Left colon (tissue), 2 donors: ENCODE measurements around the gene TMEM266. TPM values are rescaled to one million over a fixed set of nuclear protein-coding genes. Genes with fewer than 3 reads are reported as not detected.

Source experiments
- ATAC-seq: fragments of 200-7000 bp; cut with Tn5 transposase; one replicate; pipeline ENCODE4 v1.9.1; 2020; ENCODE audit warnings: mild to moderate bottlenecking, moderate library complexity
- DNase-seq, 2 donors: peaks; one replicate each; pipeline ENCODE4 v3.0.0-alpha.2; 2020
- intact Hi-C, 2 donors: fragments of 100-400 bp; cut with DNase I in 1 of 2; cut with micrococcal nuclease in 1 of 2; formaldehyde crosslinking; loops; one replicate each; pipeline versions ENCODE4 v1.11.2 to v1.14.0; 2022; cut with DNase I, micrococcal nuclease
- total RNA-seq, 2 donors: library from RNA; stranded (reverse); fragmentation: NEBNext Ultra II Directional; extraction: Animal tissue kit (Norgen Biotek cat#: 25700); gene quantifications; one replicate each; pipeline ENCODE4 v1.2.1, GENCODE V29; 2021
- donor health status: DM: no; HTN: no; CAD: no.
- donor health status: DM: yes; HTN: yes; CAD: no.

TMEM266 gene
- total RNA-seq, 2 donors from 2014 or later, result not detected

DNA sequence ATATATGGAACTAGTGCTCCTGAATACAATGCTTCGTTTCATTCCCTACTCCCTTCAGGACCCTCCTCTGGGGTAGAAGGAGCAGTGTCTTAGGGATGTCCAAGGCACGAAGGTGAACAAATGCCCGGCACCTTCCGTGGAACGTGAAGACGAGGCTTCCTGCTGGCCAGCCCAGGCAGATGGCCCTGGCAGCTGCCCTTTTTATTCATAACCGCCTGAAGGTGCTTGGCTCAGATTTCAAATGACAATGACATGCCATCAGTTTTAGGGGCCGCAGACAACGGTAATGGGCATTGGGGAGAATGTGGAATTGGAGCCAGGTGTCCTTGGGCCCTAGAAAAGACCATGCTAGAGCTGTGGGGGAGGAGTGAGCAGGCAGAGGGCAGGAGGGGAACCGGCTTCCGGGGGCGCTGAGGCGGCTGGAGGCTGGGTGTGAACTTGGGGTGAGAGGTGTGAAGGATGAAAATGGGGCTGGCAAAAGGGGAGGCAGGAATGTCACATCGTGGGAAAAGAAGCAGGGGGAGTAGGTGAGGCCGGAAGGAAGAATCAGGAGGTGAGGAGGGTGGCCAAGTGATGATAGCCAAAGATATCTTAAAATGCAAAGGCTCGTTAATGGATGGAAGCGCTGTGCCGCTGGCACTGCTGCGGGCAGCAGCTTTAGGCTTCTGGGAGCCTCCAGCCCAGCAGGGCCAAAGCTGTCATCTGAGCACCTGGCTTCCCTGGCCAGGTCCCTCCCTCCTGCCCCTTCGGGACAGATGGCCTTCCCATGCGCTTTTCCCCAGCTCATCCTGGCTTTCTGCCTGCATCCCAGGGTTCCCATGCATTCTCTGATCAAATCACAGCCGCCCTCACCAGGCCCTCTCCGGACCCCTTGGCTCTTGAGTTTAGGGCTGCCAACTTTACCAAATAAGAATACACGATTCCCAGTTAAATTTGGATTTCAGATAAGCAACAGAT lies 93.7 kb downstream of the TMEM266 start:
- intact Hi-C loops, result no loop called here
- DNase-seq (no peak), ATAC-seq (no peak)

DNA sequence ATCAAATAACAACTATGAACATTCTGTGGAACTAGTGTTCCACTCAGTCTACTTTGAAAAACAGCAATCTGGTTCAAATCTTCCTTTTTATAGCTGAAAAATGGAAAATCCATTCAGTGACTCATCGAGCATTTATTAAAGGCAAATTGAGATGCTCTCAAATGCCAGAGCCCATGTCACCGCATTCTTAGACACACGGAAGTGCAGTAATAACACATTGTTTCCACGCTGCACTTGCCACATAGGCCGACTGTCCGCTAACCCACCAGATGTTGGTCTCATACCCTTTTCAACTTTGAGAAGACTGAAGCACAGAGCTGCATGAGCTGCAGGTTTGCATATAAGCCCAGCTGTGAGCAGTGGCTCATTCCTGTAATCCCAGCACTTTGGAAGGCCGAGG lies 95.9 kb downstream of the TMEM266 start:
- DNase-seq (no peak), ATAC-seq (no peak)
- intact Hi-C loops, result no loop called here

DNA sequence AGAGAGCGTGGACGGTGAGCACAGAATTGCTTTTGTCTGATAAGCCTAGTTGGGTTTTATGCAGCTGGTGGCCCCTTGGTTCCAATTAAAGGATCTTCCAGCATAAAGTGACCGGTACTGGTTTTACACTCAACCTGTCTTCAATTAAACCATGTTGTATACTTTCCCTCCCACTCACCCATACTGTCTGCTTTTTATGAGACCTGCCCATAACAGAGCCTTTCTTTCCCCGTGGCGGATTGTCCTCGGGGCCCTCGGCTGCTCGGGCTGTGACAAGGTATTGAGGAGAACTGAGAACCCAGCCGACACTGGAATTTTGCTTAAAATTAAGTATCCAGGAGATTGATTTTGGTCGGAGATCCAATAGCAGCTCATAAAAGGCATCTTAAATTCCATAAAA lies 98.4 kb downstream of the TMEM266 start:
- intact Hi-C loops, result no loop called here
- ATAC-seq (no peak), DNase-seq (no peak)

DNA sequence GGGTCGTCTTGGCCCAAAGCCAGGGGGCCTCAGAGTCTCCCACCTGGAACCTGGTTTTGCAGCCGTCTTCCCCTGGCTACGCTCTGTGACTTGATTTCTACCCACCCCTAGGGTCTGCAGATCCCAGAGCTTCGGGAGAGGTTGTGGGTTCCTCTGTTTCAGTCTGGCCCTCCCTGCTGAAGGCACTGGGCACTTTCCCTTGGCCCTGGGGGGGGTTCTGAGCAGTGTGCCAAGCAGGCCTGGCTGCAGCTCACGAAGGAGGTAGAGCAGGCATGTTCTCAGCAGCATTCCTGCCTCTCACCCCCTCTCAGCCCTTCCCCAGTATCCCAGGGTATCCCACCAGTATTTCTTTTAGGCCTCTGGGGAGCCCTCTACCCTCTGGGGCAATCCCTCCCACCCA lies 99.0 kb downstream of the TMEM266 start:
- ATAC-seq (no peak), DNase-seq (no peak)
- intact Hi-C loops, result no loop called here

DNA sequence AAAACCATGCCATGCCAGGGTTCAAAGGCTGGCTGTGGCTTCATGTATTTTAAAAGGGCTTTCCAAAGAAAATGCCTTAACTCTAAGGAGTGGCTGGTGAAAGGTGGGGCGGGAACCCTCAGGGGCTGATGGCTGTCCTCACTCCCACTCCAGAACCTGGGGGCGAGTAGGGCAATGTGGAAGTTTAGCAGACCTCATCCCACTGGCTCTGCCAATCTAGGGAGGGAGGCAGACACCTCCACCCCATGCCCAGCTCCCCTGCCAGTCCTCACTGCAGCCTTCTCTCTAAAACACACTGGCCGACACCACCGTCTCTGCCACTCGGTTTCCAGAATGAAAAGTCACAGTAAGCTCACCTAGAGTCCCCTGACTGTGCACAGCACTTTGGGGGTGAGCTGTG lies 99.5 kb downstream of the TMEM266 start:
- ATAC-seq, result no peak
- intact Hi-C loops, result no loop called here

DNA sequence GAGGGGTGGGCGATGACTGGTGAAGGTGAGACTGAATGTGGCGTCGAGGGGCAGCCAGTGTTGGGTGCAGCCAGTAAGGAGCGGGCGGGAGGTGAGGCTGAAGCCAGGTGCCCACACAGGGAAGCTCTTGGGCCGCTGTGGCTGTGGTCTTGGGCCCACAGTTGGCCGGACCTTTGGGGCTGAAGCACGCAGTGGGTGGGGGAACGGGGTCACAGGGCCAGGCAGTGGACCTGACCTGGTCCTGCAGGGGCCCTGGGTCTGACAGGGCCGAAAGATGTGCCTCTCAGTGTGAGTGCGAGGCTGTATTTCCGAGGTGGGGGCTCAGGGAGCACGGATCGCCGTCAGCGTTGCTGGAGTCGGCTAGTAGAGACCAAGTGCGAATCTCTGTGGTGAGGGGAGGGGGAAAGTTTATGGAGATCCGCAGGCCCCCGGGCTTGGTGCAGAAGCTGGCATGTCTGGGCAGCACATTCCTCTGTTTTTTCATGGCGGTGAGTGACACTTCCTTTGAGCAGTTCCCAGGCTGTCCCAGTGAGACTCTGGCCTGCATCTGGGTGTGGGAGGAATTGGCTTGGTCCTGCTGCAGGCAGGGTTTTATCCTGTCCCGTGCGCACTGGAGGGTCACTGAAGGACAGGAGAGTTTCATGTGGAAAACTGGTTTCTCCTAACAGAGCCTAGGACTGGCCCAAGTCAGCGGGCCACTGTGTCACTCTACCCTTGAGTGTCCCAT lies 100.8 kb downstream of the TMEM266 start:
- ATAC-seq, result no peak
- intact Hi-C loops, result no loop called here

More for the DNA sequence above, 99.5 kb downstream of the TMEM266 start:
- DNase-seq, result no peak

DNA sequence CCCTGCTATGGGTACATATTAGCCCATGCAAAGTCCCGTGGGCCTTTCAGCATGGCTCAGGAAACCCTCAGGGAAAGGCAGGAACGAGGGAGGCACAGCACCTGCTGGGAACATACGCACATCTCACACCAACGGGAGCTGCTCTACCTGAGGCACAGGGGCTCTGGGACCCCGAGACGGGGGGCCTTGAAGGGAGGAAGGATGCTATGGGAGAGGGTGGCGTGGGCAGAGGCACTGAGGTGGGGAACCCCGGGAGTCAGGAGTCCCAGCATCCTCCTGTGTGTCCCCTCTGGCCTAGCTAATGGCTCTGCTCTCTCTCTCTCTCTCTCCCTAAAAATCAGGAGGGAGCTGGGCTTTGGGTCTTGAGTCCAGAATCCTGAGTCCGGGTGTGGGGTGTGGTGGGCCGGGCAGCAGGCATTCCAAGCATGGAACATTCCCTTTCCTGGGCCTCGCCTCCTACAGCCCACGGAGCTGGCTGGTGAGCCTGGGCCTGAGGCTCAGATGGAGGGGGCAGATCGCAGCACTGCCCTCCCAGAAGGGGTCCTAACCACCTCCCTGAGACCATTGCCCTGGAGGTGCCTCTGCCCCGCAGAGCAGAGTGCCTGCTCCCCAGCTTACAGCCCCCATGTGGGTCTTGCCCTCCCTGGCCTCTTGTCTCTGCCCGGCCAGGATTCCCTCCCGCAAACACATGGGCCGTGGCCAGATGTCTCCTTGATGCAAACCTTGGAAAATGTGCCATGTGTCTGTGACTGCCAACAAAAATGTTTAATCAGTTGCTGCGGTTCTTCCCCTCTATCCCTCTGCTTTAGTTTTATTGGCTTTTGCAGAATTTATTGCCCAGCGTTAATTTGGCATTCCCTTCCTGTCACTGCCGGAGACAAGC lies 101.6 kb downstream of the TMEM266 start:
- DNase-seq (no peak), ATAC-seq (no peak)
- intact Hi-C loops, result no loop called here

More for the DNA sequence above, 100.8 kb downstream of the TMEM266 start:
- DNase-seq, result no peak

DNA sequence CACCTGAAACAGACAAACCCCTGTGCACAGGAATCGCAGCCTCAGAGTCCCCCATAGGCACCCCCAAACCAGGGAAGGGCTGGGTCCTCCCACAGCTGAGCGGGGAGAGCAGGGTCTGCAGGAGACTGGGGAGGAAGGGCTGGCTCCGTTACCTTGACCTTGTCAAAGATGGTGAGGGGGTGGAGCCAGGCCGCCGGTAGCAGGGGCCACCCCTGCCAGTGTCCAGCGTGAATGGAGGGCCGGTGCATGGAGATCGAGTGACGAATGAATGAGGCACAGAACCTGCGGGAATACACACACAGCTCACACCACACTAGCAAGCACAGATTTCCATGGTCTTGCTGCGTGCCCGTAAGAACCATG lies 102.2 kb downstream of the TMEM266 start:
- intact Hi-C loops, result no loop called here
- DNase-seq (no peak), ATAC-seq (no peak)

DNA sequence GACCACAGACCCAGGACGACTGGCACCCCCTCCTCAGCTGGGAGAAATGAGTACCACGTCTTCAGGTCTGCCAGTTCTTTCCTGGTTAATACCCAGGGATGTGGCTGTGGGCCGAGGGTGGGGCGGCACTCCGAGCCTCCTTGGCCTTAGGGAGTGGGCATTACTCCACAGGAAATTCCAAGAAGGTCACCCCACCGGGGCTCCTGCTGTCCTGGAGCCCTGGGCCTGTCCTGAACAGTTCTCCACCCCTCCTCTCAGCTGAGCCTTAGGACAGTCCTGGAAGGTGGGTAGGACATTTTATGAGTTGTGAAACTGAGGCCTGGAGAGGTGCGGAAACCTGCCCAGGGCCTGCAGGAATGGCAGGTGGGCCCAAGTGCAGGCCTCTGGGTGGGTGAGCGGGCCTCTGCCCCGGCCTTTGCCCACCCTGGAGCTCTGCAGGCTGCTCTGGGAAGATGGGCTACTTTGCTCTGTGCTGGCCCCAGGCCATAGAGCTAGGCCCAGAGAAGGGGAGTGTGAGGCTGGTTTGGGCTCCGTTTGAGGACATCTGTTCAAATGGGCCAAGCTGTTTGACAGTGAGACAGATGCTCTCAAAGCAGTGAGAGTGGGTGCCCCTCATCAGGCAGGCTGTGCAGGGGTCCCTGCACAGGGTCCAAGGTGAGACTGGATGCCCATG lies 103.1 kb downstream of the TMEM266 start:
- ATAC-seq (no peak), DNase-seq (no peak)
- intact Hi-C loops, result no loop called here

DNA sequence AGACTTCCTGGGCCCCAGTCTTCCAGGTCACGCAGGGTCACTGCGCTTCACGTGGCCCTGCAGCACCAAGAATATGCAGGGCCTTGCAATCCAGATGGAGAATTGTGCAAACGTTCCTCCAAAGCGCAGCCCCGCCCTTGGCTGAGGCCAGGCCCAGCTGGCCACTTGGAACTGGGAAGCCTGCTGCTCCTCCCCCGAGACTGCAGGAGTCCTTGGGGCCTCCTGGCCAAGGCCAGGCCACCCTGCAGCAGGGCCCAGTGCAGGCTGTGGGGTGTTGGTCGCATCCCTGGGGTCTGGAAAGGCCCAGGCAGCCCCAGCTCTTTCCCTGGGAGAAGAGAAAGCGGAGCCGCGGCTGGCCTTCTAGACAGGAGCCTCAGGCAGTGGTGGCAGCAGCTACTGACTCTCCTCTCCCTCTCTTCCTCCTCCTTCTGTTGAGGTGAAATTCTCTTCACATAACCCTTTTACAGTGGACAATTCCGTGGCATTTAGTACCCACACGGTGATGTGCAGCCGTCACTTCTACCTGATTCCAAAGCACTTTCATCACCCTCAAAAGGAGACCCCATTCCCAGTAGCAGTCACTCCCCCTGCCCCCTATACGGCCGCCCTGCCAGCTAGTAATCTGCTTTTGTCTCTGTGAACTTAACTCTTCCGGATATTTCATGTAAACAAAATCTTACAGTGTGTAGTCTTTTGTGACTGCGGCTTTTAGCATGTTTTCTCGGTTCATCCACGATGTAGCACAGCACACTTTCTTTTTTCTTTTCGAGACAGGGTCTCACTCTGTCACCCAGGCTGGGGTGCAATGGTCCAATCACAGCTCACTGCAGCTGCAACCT lies 103.9 kb downstream of the TMEM266 start:
- ATAC-seq, result peak; percentile 43

DNA sequence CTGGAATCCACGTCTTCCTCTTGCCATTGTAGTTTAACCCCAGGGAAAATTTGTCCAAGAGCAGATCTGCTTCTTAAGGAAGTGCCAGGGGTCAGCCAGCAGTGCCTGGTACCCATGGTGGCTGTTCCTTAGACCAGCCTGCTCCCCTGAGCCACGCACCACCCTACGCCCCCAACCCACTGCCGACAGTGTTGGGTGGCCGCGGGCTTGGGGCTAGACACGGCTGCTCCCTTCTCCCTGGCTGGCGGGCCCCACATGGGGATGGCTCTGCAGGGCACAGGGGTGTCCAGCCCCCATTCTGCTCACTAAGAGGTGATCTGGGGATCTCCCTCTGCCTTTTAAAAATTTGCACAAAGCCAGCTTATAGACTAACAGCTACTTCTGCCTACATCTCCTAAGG lies 104.8 kb downstream of the TMEM266 start:
- intact Hi-C loops, result no loop called here
- ATAC-seq (no peak), DNase-seq (no peak)

More for the DNA sequence above, 103.9 kb downstream of the TMEM266 start:
- DNase-seq, result peak; percentile 44 to 64
- intact Hi-C loops, result no loop called here

DNA sequence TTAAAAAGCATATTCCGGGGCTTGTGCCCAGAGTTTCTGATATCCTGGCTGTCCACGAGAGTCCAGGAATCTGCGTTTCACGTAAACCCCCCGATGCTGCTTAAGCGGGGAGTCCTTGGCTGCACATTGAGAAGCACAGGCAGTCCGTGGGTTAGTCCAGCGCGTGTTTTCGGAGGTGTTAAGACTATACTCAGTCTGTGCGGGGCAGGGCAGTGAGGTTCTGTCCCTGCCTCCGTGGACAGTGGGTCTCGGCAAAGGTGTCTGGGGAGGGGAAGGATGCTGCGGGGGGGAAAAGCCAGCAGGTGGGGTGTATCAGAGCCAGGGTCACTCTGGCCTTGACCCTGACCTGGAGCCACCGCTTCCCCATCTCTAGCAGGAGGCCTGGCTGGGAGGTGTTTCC lies 106.2 kb downstream of the TMEM266 start:
- no peak for DNase-seq
- ATAC-seq, result no peak
- intact Hi-C loops, result no loop called here

DNA sequence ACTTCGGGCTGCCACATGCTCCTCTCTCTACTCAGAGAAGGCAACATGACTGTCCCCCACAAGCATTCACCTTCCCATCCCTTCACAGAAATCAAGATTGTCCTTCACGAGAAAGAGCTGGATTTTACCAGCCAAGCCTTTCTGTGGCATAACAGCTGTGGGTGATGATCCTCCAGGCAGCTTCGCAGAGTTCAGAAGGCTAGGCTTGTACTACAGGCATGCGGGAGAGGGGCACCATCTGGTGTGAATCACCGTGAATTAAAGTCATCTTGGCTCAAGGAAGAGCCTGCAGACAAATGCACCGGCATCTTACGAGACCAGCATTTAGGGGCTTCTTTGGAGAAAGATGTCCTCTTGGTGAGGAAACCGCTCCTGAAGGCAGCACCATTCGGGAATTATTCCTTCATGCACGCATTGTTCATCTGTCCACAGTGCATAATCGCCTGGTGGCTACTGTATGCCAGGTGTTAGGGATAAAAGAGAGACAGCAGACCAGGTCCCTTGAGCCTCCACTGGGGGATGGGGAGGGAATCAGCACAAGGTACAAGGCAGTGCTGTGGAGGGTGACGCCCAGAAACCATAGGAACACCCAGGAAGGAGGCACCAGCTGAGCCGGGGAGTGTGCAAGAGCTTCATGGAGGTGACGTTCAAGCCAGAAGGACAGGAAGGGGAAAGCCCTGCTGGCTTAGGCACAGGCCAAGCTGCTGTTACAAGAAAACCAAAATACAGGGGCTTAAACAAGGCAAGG lies 108.6 kb downstream of the TMEM266 start:
- DNase-seq (no peak), ATAC-seq (no peak)
- intact Hi-C loops, result no loop called here

DNA sequence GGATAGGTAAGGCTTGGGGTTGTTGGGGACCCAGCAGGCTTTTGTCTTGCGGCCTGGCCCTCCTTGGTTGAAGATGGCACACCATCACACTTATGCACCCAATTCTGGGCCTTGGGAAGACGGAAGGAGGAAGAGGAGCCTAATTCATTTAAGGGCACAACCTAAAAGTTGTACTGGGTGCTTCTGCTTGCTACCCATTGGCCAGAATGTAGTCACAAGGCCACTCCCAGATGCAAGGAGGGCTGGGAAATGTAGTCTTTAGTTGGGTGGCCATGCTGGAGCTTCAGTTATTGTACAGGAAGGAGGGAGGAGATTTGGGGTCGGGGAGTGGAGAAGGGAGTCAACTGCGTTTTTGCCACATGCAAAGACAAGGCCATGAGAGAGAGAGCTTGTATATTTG lies 109.2 kb downstream of the TMEM266 start:
- no peak for ATAC-seq
- DNase-seq, result no peak
- intact Hi-C loops, result no loop called here

DNA sequence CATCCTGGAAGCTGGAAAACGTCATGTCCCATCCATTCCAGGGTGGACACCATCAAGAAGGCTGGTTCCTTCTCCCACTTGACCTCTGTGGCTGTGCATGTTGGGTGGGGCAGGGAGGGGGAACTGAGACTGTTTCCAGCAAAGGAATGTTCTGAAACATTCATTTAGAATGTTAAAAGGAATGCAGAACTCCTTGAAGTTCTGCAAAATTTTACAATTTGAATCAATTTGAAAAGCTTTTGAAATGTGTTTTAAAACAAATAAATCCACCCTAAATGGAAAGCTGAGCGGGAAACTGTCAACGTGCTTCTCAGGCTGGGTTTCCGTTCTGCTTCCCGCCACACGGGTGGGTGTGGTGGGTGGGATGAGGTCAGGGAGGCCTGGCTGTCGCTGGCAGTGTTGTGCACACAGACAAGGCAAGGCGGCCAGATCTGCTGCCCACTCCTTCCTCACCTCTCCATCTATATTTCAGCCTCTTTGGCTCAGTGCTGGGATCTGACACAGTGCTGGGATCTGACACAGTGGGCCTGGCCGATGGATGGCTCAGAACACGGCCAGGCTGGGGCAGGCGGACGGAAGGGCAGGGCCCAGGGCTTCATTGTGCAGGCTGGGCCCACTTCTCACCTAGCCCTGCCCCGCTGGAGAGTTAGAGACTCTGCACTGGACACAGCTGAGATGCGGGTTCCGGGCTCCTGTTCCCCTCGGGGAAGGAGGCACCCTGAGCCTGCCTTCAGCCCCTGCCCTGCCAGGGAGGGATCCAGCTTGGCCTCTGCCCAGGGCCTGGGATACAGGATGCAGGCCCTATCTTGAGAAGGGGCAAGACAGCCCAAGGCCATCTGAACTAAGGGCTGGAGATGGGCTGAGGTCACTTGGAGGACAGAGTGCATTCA lies 110.4 kb downstream of the TMEM266 start:
- DNase-seq (no peak), ATAC-seq (no peak)
- intact Hi-C loops, result no loop called here

DNA sequence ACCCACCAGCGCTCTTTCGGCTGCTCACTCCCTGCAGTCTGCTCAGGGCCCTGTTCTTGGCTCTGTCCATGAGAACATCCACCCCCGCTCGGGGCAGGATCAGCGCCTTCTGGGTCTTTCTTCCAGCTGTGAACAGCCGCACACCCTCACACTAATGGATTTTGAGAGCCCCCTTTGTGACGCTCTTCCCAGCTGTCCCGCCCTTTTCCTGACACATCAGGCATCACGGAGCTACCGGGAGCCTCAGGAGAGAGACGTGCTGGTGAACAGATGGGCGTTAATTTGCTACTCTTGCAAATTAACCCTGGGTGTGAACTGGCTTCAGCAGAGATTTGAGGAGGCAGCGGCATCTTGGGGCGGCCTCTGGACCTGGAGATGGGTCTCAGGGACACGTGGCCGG lies 113.0 kb downstream of the TMEM266 start:
- DNase-seq (no peak), ATAC-seq (no peak)
- intact Hi-C loops, result no loop called here
